HG03520 (cell line): ENCODE results near the gene RAB5B.
"Not testable (repeated sequence)": the region's sequence is repeated elsewhere in the genome, so short reads cannot be mapped to it uniquely, and the experiment has no call there.

ENCODE experiments used
- ATAC-seq: cut with Tn5 transposase; IDR thresholded peaks from one replicate; pipeline ENCODE4 v1.9.1; 2021; ENCODE audit warnings: mild to moderate bottlenecking, moderate library complexity; ENCODE audit not compliant: unreplicated experiment

Gene RAB5B

GRCh38 chr12:56013482-56013881 lies 39.6 kb downstream of the RAB5B start:
- ATAC-seq: no peak

- no peak for ATAC-seq
Observed at GRCh38 chr12:56014205-56014604, 40.3 kb downstream of the RAB5B start.

GRCh38 chr12:56017181-56017580 lies 43.3 kb downstream of the RAB5B start:
- ATAC-seq: no peak

GRCh38 chr12:56018356-56018755 lies 44.5 kb downstream of the RAB5B start:
- no peak for ATAC-seq

GRCh38 chr12:56020423-56021184 lies 46.7 kb downstream of the RAB5B start, which contains the start of gene IKZF4:
Gene IKZF4, plus strand, starts transcription at chr12:56021043. Its CDS starts 451 bp downstream, at chr12:56021494.
- ATAC-seq: no peak

- ATAC-seq: no peak
Observed at GRCh38 chr12:56021889-56022497, 48.1 kb downstream of the RAB5B start.

GRCh38 chr12:56028511-56029165 lies 54.8 kb downstream of the RAB5B start:
- no peak for ATAC-seq

GRCh38 chr12:56029166-56029519 lies 55.3 kb downstream of the RAB5B start:
- no peak for ATAC-seq

GRCh38 chr12:56029666-56030293 lies 55.9 kb downstream of the RAB5B start:
- no peak for ATAC-seq

GRCh38 chr12:56031987-56032386 lies 58.1 kb downstream of the RAB5B start:
- no peak for ATAC-seq

GRCh38 chr12:56034586-56035332 lies 60.9 kb downstream of the RAB5B start:
- ATAC-seq: no peak

- no peak for ATAC-seq
Observed at GRCh38 chr12:56037161-56037560, 63.3 kb downstream of the RAB5B start.

GRCh38 chr12:56038022-56038655 lies 64.3 kb downstream of the RAB5B start:
- no peak for ATAC-seq

- no peak for ATAC-seq
Observed at GRCh38 chr12:56040151-56040550, 66.3 kb downstream of the RAB5B start.

- no peak for ATAC-seq
Observed at GRCh38 chr12:56040963-56041551, 67.2 kb downstream of the RAB5B start.

GRCh38 chr12:56041552-56042429 lies 67.9 kb downstream of the RAB5B start, which contains the start of gene RPS26:
Gene RPS26, plus strand, starts transcription at chr12:56041918. Its CDS starts 249 bp downstream, at chr12:56042167.
- ATAC-seq: peak; percentile 86

GRCh38 chr12:56042430-56042813 lies 68.5 kb downstream of the RAB5B start:
- ATAC-seq: not testable (repeated sequence)

- ATAC-seq: no peak
Observed at GRCh38 chr12:56042843-56043242, 69.0 kb downstream of the RAB5B start.
